WERI-Rb-1 (cell line): ENCODE results near the gene LDB3.

Experiments used
- DNase-seq: peaks from one replicate; pipeline ENCODE4 v3.0.0-alpha.2; 2020
- H3K27ac ChIP-seq: fragments of 250-450 bp; sonication (Bioruptor Pico); 2 replicates; pipeline ENCODE4 v1.5.1; 2020; ENCODE audit warnings: mild to moderate bottlenecking, moderate library complexity
- H3K27me3 ChIP-seq: fragments of 250-450 bp; sonication (Bioruptor Pico); 2 replicates; pipeline ENCODE4 v1.5.1; 2021; ENCODE audit warnings: mild to moderate bottlenecking, low read depth, moderate library complexity; ENCODE audit not compliant: insufficient read depth, severe bottlenecking
- H3K36me3 ChIP-seq: fragments of 250-450 bp; sonication (Bioruptor Pico); 2 replicates; pipeline ENCODE4 v1.5.1; 2020; ENCODE audit warnings: mild to moderate bottlenecking, moderate library complexity
- H3K4me3 ChIP-seq: 2 replicates; pipeline ENCODE4 v1.5.1; 2011; ENCODE audit warnings: low read depth, mild to moderate bottlenecking, control low read depth, low read length
- H3K9me3 ChIP-seq: fragments of 250-450 bp; sonication (Bioruptor Pico); 2 replicates; pipeline ENCODE4 v1.5.1; 2021; ENCODE audit warnings: mild to moderate bottlenecking, moderate library complexity; ENCODE audit not compliant: severe bottlenecking
- TF ChIP-seq, protein P1 (sequence below): IDR thresholded peaks from 2 replicates; pipeline ENCODE4 v1.5.1; 2011; ENCODE audit warnings: low read depth, mild to moderate bottlenecking, control low read depth, inconsistent platforms, low read length

LDB3 gene

GRCh38 chr10:86652361-86653202 is 15.7 kb upstream of the LDB3 start:
- H3K27me3 ChIP-seq = no peaks in the 10 kb centered on the region
- H3K4me3 ChIP-seq = no peak overlapping the region
- peak overlapping the region; percentile 66 for H3K27ac ChIP-seq

DNA sequence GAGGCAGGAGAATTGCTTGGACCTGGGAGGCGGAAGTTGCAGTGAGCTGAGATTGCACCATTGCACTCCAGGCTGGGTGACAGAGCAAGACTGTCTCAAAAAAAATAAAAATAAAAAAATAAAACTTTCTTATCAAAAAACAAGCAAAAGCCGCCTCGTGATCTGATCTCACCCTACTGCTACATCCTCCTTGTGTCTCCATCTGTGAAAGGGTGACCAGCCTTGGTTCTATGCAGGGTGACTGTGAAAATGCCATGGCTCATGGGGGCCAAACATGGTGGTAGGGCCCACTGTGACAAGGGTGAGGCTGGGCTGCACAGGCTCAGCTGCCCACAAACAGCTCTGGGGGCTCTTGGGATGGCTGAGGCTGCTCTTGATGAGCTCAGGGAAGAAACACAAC is 14.9 kb upstream of the LDB3 start:
- TF ChIP-seq, protein P1, sequence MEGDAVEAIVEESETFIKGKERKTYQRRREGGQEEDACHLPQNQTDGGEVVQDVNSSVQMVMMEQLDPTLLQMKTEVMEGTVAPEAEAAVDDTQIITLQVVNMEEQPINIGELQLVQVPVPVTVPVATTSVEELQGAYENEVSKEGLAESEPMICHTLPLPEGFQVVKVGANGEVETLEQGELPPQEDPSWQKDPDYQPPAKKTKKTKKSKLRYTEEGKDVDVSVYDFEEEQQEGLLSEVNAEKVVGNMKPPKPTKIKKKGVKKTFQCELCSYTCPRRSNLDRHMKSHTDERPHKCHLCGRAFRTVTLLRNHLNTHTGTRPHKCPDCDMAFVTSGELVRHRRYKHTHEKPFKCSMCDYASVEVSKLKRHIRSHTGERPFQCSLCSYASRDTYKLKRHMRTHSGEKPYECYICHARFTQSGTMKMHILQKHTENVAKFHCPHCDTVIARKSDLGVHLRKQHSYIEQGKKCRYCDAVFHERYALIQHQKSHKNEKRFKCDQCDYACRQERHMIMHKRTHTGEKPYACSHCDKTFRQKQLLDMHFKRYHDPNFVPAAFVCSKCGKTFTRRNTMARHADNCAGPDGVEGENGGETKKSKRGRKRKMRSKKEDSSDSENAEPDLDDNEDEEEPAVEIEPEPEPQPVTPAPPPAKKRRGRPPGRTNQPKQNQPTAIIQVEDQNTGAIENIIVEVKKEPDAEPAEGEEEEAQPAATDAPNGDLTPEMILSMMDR = no peak
- no peak overlapping the region for H3K27ac ChIP-seq

More at GRCh38 chr10:86652361-86653202, 15.7 kb upstream of the LDB3 start:
- DNase-seq = no peak
- Histone ChIP-seq H3K9me3 (no peaks in the 10 kb centered on the region), H3K36me3 (no peaks in the 10 kb centered on the region)
- TF ChIP-seq, protein P1 = no peak

GRCh38 chr10:86653987-86654386 is 14.3 kb upstream of the LDB3 start:
- no peak for DNase-seq
- Histone ChIP-seq H3K27me3 (no peaks in the 10 kb centered on the region), H3K36me3 (no peaks in the 10 kb centered on the region), H3K4me3 (no peak overlapping the region), H3K9me3 (no peaks in the 10 kb centered on the region), H3K27ac (no peak overlapping the region)
- TF ChIP-seq, protein P1 = no peak

More for the DNA sequence above, 14.9 kb upstream of the LDB3 start:
- Histone ChIP-seq H3K4me3 (no peak overlapping the region), H3K27me3 (no peaks in the 10 kb centered on the region), H3K36me3 (no peaks in the 10 kb centered on the region), H3K9me3 (no peaks in the 10 kb centered on the region)
- DNase-seq = no peak

GRCh38 chr10:86654411-86655172 is 13.7 kb upstream of the LDB3 start, which contains the start of gene OPN4:
TSS of gene OPN4 (plus strand) at chr10:86654547. CDS start at chr10:86654784, 237 bp downstream.
- Histone ChIP-seq H3K9me3 (no peaks in the 10 kb centered on the region), H3K27me3 (no peaks in the 10 kb centered on the region), H3K36me3 (no peaks in the 10 kb centered on the region), H3K27ac (no peak within 1 kb of the TSS), H3K4me3 (no peak within 1 kb of the TSS)
- DNase-seq = no peak
- TF ChIP-seq, protein P1 = no peak

GRCh38 chr10:86655173-86655540 is 13.2 kb upstream of the LDB3 start:
- no peak for DNase-seq
- no peak overlapping the region for H3K4me3 ChIP-seq
- no peak overlapping the region for H3K27ac ChIP-seq
- H3K36me3 ChIP-seq = no peaks in the 10 kb centered on the region
- no peaks in the 10 kb centered on the region for H3K27me3 ChIP-seq
- TF ChIP-seq, protein P1 = no peak
- no peaks in the 10 kb centered on the region for H3K9me3 ChIP-seq
